HG03135 (cell line): ENCODE data around the gene LIME1.

Experiments
- ATAC-seq: cut with Tn5 transposase; IDR thresholded peaks from one replicate; pipeline ENCODE4 v1.9.1; 2021; ENCODE audit warnings: mild to moderate bottlenecking, moderate library complexity; ENCODE audit not compliant: unreplicated experiment

Gene LIME1

GRCh38 chr20:63696628-63697356, 39.7 kb upstream of the LIME1 start, which contains the start of gene TNFRSF6B:
TSS of gene TNFRSF6B (plus strand) at chr20:63696652. CDS start at chr20:63696768, 116 bp downstream.
- ATAC-seq, result no peak

- ATAC-seq, result no peak
Observed at GRCh38 chr20:63697357-63697867, 39.1 kb upstream of the LIME1 start.

- ATAC-seq, result no peak
Observed at GRCh38 chr20:63697868-63698545, 38.5 kb upstream of the LIME1 start.

GRCh38 chr20:63698739-63699465, 37.6 kb upstream of the LIME1 start:
- no peak for ATAC-seq

- ATAC-seq, result no peak
Observed at GRCh38 chr20:63699466-63700198, 36.8 kb upstream of the LIME1 start.

GRCh38 chr20:63700199-63701050, 36.0 kb upstream of the LIME1 start:
- no peak for ATAC-seq

GRCh38 chr20:63701051-63701328, 35.5 kb upstream of the LIME1 start:
- ATAC-seq, result no peak

GRCh38 chr20:63701329-63702035, 35.0 kb upstream of the LIME1 start:
- no peak for ATAC-seq

- no peak for ATAC-seq
Observed at GRCh38 chr20:63702036-63702665, 34.3 kb upstream of the LIME1 start.

- no peak for ATAC-seq
Observed at GRCh38 chr20:63702751-63703470, 33.6 kb upstream of the LIME1 start.

GRCh38 chr20:63703471-63703975, 32.9 kb upstream of the LIME1 start:
- ATAC-seq, result no peak

GRCh38 chr20:63703976-63704748, 32.3 kb upstream of the LIME1 start:
- ATAC-seq, result no peak

GRCh38 chr20:63704749-63705117, 31.7 kb upstream of the LIME1 start:
- no peak for ATAC-seq

GRCh38 chr20:63705232-63706026, 31.0 kb upstream of the LIME1 start:
- ATAC-seq, result no peak

GRCh38 chr20:63706027-63706695, 30.3 kb upstream of the LIME1 start:
- ATAC-seq, result no peak
